Measurements from ENCODE around the gene UNC79.

The UNC79 gene

GRCh38 chr14:93712838-93713724 lies 282.3 kb downstream of the UNC79 start:
- TF ChIP-seq CTCF (IDR thresholded peaks at IDR 0.05): no peak

- TF ChIP-seq CTCF (IDR thresholded peaks at IDR 0.05): no peak
These were observed 283.1 kb downstream of the UNC79 start for GRCh38 chr14:93713726-93714405.

GRCh38 chr14:93714605-93715004 lies 283.9 kb downstream of the UNC79 start:
- TF ChIP-seq CTCF (IDR thresholded peaks at IDR 0.05): no peak

- no peak for TF ChIP-seq CTCF (IDR thresholded peaks at IDR 0.05)
These were observed 284.7 kb downstream of the UNC79 start for GRCh38 chr14:93715279-93715927.

- TF ChIP-seq CTCF (IDR thresholded peaks at IDR 0.05): no peak
These were observed 285.4 kb downstream of the UNC79 start for GRCh38 chr14:93716002-93716745.

GRCh38 chr14:93716746-93717667 lies 286.3 kb downstream of the UNC79 start:
- no peak for TF ChIP-seq CTCF (IDR thresholded peaks at IDR 0.05)
